ENCODE data around the gene APOBEC2. TPM values are rescaled to one million over a fixed set of nuclear protein-coding genes. Genes with fewer than 3 reads are reported as not detected.

APOBEC2 gene
- total and polyA plus RNA-seq, 2 donors (not counting 1 experiment from before 2014, with no cell fraction given) = not detected

GRCh38 chr6:41054511-41054910, 1.5 kb downstream of the APOBEC2 start:
- intact Hi-C loops (cut with micrococcal nuclease) = no loop called here
- TF ChIP-seq CTCF (IDR thresholded peaks at IDR 0.05) = no peak
- TF ChIP-seq EZH2 (IDR thresholded peaks at IDR 0.05; ENCODE audit: borderline replicate concordance, insufficient read depth, low read depth, low read length, poor library complexity, severe bottlenecking) = no peak
- no peak for ATAC-seq (ENCODE audit: low read depth)
- ChIA-PET CTCF (interaction anchor here (1.1 to 5.2 kb wide), 5 partner anchors 8 to 27 kb away, joined by 3 to 25 read pairs (median 6); no protein-coding TSS in a partner anchor), POLR2A (no interaction called here)
- no peaks in the 10 kb centered on the region for H3K9me3 Mint-ChIP-seq (ENCODE audit: insufficient read depth)
- H3K27me3 ChIP-seq (replicated peaks in 1 of 4; ENCODE audit: control extremely low read depth in 1 of 4, control insufficient read depth in 3 of 4, insufficient read depth in 4 of 4, low read length in 3 of 4) = no peaks in the 10 kb centered on the region
- no peaks in the 10 kb centered on the region for H3K9me3 ChIP-seq (ENCODE audit: control extremely low read depth in 1 of 3, control insufficient read depth in 2 of 3, insufficient read depth in 1 of 3, low read length in 2 of 3)
- H3K4me3 ChIP-seq (ENCODE audit: control extremely low read depth in 1 of 5, extremely low read depth in 1 of 5, insufficient read depth in 1 of 5, low read depth in 2 of 5, low read length in 4 of 5) = no peak overlapping the region
- no peak overlapping the region for H3K4me2 ChIP-seq (replicated peaks; ENCODE audit: low read depth, low read length, poor library complexity, severe bottlenecking)
- H3K27me3 Mint-ChIP-seq = no peaks in the 10 kb centered on the region
- H2AFZ ChIP-seq (ENCODE audit: insufficient read depth, low read depth, low read length, poor library complexity, severe bottlenecking) = no peak overlapping the region
- no peaks in the 10 kb centered on the region for H3K79me2 ChIP-seq (ENCODE audit: control insufficient read depth, insufficient read depth, low read length)
- no peaks in the 10 kb centered on the region for H4K20me1 ChIP-seq (ENCODE audit: control insufficient read depth, insufficient read depth, low read length, poor library complexity, severe bottlenecking)
- H3K4me1 Mint-ChIP-seq = peaks cover 21% of the 10 kb centered on the region
- peaks cover 16 to 20% of the 10 kb centered on the region in 2 donors for H3K4me1 ChIP-seq (ENCODE audit: control insufficient read depth in 2 of 2, insufficient read depth in 2 of 2, low read length in 2 of 2)
- H3K27ac Mint-ChIP-seq = no peak overlapping the region
- no peak for DNase-seq
- peaks cover 0 to 6% of the 10 kb centered on the region in 2 experiments for H3K36me3 ChIP-seq (replicated peaks in 1 of 2; ENCODE audit: control extremely low read depth in 1 of 2, control insufficient read depth in 1 of 2, extremely low read depth in 1 of 2, insufficient read depth in 2 of 2, low read length in 1 of 2)
- no peak overlapping the region for H3K27ac ChIP-seq (ENCODE audit: low read length in 2 of 2)
- no peak overlapping the region for H3K4me3 Mint-ChIP-seq
- no CpG with 5 or more reads among the region's 3 CpGs for WGBS (ENCODE audit: insufficient coverage)
- no peak overlapping the region for H3K9ac ChIP-seq (ENCODE audit: low read length)

- no peak overlapping the region for H3K27ac Mint-ChIP-seq
- no peak overlapping the region for H3K4me3 ChIP-seq (ENCODE audit: control extremely low read depth in 1 of 5, extremely low read depth in 1 of 5, insufficient read depth in 1 of 5, low read depth in 2 of 5, low read length in 4 of 5)
- H3K27me3 Mint-ChIP-seq = no peaks in the 10 kb centered on the region
- no peaks in the 10 kb centered on the region for H3K27me3 ChIP-seq (replicated peaks in 1 of 4; ENCODE audit: control extremely low read depth in 1 of 4, control insufficient read depth in 3 of 4, insufficient read depth in 4 of 4, low read length in 3 of 4)
- ChIA-PET POLR2A (no interaction called here), CTCF (interaction anchor here (1.1 to 5.2 kb wide), 6 partner anchors 9 to 27 kb away, joined by 3 to 25 read pairs (median 7); no protein-coding TSS in a partner anchor)
- peaks cover 0 to 6% of the 10 kb centered on the region in 2 experiments for H3K36me3 ChIP-seq (replicated peaks in 1 of 2; ENCODE audit: control extremely low read depth in 1 of 2, control insufficient read depth in 1 of 2, extremely low read depth in 1 of 2, insufficient read depth in 2 of 2, low read length in 1 of 2)
- no peaks in the 10 kb centered on the region for H3K79me2 ChIP-seq (ENCODE audit: control insufficient read depth, insufficient read depth, low read length)
- WGBS (ENCODE audit: insufficient coverage) = 20% methylated on average over 3 of the region's 3 CpGs
- TF ChIP-seq EZH2 (IDR thresholded peaks at IDR 0.05; ENCODE audit: borderline replicate concordance, insufficient read depth, low read depth, low read length, poor library complexity, severe bottlenecking) (no peak), CTCF (IDR thresholded peaks at IDR 0.05) (no peak)
- no peak overlapping the region for H3K4me3 Mint-ChIP-seq
- ATAC-seq (ENCODE audit: low read depth) (no peak), DNase-seq (no peak)
- no peak overlapping the region for H3K9ac ChIP-seq (ENCODE audit: low read length)
- no peak overlapping the region for H3K27ac ChIP-seq (ENCODE audit: low read length in 2 of 2)
- H3K4me1 ChIP-seq (ENCODE audit: control insufficient read depth in 2 of 2, insufficient read depth in 2 of 2, low read length in 2 of 2) = peaks cover 16 to 20% of the 10 kb centered on the region in 2 donors
- H3K4me1 Mint-ChIP-seq = peaks cover 21% of the 10 kb centered on the region
- intact Hi-C loops (cut with micrococcal nuclease) = no loop called here
- no peaks in the 10 kb centered on the region for H3K9me3 ChIP-seq (ENCODE audit: control extremely low read depth in 1 of 3, control insufficient read depth in 2 of 3, insufficient read depth in 1 of 3, low read length in 2 of 3)
- no peak overlapping the region for H3K4me2 ChIP-seq (replicated peaks; ENCODE audit: low read depth, low read length, poor library complexity, severe bottlenecking)
- no peaks in the 10 kb centered on the region for H3K9me3 Mint-ChIP-seq (ENCODE audit: insufficient read depth)
- H2AFZ ChIP-seq (ENCODE audit: insufficient read depth, low read depth, low read length, poor library complexity, severe bottlenecking) = no peak overlapping the region
- no peaks in the 10 kb centered on the region for H4K20me1 ChIP-seq (ENCODE audit: control insufficient read depth, insufficient read depth, low read length, poor library complexity, severe bottlenecking)
Observed at GRCh38 chr6:41055149-41055548, 2.1 kb downstream of the APOBEC2 start.
